HG03432 (cell line): Measurements from ENCODE around the gene MZF1.

Experiments
- ATAC-seq: cut with Tn5 transposase; IDR thresholded peaks from one replicate; pipeline ENCODE4 v1.9.1; 2021; ENCODE audit warnings: mild to moderate bottlenecking, moderate library complexity; ENCODE audit not compliant: unreplicated experiment

MZF1 gene

DNA sequence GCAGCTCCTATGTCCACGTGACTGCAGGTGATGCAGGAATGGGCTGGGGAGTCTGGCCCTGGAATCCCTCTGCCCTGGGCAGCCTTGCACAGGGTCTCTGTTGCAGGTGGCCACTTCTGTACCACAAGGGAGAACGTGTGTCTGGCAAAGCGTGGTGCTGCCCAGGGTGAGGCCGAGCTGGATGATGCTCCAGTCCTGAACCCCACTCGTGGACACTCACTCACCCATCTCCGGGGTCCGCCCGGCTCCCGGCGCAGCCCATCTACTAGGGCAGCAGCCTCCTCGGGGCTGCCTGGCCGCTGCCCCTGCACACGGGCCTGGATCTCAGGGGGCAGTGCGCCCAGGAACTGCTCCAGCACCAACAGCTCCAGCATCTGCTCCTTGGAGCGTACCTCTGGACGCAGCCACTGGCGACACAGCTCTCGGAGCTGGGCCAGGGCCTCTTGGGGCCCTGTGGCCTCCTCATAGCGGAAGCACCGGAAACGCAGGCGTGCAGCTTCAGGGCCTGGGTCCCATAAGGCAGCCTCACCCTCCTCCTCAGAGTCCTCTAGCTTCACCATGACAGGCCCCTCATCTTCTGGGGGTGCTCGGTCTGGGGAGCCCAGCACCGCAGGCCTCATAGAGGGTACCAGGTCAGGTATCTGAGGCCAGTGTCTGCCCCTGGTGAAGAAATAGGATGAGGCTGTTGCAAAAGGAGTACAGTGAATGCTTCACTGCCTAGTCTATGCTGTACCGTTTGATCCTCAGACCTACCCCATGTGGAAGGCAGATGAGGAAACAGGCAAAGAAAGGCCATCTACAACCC lies 2.2 kb downstream of the MZF1 start:
- ATAC-seq, result no peak

DNA sequence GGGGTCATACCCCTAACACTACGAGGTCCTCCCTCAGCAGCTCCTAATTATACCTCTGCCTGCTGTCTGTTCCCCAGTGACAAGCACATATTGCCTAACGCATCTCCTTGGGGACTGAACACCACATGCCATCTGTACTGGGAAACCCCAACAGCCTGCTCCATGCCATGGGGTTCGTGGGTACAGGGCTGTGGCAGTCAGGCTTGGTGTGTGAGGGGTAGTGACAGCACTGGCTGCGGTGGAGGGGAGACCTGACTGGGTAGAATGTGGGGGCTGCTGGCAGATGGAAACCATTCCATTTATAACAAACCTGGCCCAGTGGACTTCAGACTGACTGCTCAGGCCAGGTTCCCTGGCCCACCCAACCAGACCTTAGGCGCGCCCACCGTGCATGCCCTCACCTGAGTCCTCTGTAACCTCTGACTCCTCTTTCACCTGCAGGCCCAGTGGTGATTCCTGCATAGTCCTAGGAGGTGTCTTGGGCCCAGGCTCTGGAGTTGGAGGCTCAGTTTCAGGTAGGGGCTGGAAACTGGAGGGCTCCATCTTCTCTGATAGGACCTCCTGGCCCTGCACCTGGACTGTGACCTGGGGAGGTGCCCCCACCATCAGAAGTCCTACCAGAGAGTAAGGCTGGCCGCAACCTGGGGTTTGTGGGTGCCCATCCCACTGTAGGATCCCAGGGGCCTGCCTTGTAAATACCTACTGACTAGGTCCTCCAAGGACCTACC lies 3.0 kb downstream of the MZF1 start:
- ATAC-seq, result no peak

DNA sequence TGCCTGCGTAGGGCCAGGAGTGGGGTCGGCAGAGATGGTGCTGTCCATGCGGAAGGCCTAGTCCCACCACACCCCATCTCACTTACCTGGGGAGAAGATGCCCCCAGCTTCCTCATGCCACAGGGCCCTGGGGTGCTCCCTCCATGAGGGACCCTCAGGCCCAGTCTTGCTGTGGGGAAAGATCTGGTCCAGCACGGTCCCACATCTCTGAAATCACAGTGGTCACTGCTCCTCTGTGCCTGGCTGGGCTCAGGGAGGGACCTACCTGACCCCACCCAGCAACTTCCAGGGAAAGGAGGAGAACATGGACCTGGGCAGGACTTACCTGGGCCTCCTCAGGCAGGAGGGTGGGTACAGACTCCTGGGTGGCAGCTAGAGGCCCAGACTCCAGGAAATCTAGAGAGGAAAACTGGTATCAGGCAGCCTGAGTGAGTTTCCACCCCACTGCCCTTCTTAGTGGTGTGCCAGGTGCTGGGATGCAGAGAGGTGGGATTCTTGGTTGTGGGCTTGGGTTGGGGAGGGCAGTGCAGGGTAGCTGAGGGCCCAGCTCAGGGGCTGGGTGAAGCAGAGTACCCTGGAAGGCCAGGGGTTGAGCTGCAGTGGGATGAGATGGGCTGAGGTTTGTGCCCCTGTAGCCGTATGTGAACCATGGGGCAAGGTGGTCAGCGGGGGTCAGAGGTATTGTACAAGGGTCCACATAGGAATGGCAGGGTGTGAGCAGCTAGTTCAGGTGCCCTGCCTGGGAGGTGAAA lies 3.8 kb downstream of the MZF1 start:
- ATAC-seq, result no peak

DNA sequence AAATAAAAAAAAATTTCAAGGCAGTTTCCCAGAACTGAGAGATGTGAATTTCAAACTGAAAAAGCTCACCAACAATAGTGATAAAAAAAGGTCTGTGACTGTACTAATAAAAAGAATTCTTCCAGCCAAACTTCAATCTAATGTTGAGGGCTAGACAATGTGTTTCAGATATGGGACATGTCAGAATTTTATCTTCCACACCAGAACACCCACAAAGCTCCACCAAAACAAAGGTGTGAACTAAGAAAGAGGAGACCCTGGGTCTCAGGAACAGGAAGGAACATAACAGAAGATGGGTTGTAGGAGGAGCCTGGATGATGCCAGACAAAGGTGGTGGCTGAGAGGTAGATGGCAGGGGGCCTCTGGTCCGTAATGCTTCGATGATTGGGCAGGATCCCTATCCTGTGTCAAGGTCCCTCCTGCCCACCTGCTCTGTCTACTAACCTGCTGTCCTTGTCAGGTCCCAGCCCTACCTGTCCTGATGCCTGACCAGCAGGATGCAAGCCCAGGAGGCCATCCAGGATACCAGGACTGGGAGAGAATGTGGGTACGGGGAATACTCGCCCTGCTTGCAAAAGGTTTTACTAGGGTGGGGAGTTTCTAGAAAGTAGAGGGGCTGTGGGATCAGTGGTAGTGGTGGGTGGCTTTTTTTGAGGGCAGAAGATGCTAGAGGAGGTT lies 4.5 kb downstream of the MZF1 start:
- no peak for ATAC-seq

DNA sequence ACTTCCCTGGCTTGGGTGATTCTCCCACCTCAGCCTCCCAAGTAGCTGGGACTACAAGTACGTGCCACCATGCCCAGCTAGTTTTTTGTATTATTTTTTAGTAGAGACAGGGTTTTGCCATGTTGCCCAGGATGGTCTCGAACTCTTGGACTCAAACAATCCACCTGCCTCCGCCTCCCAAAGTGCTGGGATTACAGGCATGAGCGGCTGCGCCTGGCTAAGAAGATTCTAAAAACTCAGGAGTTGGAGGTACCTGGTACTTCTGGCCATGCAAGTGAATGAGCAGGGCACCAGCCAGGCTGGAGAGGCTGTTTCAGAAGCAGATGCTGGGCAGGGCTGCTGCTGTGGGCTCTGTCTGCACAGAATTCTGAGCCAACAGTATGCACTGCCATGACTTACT lies 6.1 kb downstream of the MZF1 start:
- no peak for ATAC-seq

DNA sequence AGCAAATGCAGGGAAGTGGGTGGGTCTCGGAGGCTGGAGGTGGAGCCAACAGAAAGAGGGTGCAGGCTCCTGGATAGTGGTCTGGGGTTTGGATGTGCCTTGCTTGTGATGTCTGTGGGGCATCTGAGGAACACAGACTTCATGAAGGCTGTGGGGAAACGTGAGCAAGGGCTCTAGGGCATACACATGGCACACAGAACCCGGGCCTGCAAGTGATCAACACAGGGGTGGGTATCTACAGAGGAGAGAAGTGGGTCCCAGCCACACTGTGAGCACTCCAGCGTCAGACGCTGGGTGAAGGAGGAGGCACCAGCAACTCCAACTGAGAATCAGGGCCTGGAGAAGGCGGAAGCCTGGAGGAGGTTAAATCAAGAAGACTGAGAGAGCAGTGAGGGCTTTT lies 9.3 kb downstream of the MZF1 start:
- ATAC-seq, result no peak

DNA sequence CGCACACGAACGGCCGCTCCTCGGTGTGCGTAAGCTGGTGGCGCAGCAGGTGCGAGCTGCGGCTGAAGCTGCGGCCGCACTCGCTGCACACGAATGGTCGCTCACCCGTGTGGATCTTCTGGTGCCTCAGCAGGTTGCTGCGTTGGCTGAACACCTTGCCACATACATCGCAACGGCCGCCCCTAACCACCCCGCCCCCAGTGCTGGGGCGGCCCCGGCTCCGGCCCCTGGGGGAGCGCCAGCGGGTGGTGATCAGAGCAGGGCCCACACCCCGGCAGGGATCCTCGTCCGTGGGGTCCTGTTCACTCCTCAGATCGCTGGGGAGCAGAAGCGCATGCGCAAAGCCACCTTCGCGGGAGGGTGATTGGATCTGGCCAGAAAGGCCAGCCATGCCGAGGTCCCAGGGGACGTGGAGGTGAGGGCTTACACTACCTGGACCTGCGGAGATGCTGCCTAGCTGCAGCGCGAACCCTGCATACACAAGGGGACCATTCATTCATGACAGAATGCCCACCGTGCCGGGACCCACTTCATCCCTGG lies 10.0 kb downstream of the MZF1 start:
- ATAC-seq, result no peak

DNA sequence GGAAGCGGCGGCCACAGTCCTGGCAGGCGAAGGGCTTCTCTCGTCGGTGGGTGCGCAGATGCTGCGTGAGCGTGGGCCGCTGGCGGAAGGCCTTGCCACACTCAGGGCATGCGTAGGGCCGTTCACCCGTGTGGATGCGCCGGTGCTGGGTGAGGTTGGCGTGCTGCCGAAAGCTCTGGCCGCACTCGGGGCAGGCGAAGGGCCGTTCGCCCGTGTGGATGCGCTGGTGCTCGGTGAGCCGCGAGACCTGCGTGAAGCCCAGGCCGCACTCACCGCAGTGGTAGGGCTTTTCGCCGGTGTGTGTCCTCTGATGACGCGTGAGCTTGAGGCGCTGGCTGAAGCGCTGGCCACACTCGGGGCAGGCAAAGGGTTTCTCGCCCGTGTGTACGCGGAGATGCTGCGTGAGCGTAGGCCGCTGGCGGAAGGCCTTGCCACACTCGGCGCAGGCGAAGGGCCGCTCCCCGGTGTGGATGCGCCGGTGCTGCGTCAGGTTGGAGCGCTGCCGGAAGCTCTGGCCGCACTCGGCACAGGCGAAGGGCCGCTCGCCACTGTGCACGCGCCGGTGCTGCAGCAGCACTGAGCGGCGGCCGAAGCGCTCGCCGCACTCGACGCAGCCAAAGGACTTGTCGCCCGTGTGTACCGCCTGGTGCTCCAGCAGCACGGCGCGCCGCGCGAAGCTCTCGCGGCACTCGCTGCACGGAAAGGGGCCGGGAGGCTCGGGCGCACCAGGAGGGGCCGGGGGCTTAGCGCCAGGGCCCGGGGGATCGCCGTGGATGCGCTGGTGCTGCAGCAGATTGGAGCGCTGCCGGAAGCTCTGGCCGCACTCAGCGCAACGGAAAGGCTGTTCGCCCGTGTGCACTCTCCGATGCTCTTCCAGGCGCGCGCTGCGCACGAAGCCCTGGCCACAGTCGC lies 10.8 kb downstream of the MZF1 start:
- ATAC-seq, result no peak

DNA sequence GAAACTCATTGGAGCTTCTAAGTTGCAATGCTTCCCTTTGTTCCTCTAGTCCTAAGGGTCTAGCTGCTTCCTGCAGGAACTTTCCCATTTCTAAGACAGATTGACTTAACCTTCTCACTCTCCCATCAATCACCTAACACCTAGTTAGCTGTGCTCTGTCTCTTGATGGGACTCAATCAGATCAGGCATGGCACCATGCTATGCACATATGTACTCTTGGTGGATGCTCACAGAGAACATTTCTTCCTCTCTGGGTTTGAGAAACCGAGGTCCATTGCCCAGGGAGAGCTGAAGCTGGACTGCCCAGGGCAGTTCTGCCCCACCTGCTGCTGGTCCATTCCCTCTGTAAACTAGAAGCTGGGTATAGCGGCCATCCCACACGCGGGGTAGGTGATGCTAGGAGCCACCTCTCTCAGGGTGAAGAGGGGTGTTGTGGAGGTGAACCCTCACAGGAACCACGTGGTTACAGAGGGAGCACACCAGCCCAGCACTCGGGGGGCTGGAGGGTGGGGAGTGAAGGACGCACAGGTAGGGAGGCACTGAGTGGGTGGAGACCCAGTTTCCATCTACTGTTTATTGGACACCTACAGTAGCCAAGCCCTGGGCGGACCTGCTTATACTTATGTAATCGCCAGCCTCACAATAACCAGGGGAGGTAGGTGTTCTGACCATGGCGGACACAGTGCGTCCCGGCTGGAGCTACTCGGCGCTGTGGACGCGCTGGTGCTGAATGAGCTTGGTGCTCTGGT lies 11.6 kb downstream of the MZF1 start:
- ATAC-seq, result no peak

DNA sequence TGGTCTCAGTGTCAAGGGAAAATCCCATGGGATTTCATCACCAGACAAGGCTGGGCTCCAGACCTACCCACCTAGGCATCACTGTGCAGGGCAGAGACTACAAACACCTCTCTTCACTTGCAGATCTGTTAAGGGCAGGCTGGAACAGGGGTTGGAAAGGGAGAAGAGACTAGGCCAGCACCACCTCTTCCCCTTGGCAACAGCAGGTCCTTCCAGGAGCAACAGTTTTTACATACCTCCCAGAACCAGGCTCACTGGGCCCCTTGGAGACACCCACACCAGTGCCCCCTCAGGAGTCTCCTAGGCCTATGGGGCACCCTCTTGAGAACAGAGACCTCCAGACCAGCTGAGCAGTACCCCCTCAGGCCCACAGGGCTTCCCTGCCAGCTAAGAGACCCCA lies 12.2 kb downstream of the MZF1 start:
- ATAC-seq, result no peak

DNA sequence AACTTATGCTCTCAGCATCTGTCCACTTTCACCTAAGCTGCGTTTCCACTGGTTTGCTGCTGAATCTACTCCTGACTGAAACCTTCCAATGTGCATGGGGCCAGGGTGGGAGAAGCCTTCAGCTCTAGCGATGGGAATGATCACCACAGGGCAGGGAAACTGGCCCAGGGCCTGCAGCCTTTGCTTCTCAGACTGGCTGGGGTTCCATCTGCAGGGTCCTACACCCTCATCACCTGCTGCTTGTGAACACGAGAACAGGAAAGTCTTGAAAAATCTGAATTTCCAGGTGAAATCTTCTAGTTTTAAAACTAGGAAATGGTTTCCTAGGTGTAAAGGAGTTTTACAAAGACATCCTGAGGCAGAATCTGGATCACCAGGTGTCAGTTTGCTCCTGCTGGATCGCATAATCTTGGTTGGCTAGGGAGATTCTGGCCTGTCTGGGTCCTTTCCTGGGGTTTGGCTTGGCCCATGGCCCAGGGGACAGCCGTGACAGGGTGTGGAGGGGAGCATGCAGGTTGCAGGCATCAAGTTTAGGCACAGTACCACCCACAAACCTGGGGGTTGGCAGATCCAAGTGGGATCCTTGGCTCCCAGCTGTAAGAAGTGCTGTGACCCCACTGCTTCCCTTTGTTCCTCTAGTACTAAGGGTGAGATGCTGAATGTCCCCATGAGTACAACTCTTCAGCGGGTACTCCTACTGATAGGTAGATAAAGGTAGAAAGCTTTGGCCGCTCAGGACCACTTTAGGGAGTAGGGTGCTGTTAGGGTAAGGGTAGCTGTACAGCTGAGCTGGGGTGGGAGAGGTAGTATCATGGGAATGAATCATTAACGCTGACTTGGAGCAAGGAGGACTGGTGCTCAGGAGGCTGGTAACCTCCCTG lies 12.9 kb downstream of the MZF1 start:
- no peak for ATAC-seq

DNA sequence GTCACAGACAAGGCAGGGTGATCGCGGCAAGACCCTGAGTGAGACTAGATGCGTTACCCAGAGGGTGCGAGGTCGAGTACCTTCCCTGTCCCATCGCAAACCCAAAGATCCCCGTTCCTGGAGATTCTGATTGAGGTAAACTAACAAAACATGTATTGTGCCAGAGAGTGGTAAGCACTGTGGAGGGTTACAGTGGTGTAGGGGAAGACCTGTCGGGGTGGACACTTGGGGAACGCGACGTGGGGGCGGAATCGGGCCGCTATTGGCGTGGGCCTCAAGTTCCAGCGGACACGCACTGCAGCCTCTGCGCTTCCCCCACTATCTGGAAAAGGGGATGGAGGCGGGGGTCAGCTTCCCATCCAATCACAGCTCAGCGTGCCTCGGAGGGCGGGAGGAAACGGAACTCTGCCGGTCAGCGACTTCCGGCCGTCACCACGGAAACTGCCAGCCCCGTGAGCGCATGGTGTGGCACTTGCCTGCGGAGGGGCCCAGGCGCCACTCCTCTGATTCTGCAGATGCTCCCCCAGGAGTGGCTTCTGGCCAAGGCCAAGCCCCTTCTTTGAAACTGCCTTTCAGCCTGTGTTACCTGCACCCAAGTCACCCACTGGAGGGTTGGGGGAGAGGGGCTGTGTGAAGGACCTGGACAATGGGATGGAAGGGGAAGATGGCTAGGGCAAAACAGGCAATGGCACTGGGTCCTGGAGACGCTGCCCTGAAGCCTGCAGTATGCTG lies 13.7 kb downstream of the MZF1 start:
- ATAC-seq, result peak; percentile 18

DNA sequence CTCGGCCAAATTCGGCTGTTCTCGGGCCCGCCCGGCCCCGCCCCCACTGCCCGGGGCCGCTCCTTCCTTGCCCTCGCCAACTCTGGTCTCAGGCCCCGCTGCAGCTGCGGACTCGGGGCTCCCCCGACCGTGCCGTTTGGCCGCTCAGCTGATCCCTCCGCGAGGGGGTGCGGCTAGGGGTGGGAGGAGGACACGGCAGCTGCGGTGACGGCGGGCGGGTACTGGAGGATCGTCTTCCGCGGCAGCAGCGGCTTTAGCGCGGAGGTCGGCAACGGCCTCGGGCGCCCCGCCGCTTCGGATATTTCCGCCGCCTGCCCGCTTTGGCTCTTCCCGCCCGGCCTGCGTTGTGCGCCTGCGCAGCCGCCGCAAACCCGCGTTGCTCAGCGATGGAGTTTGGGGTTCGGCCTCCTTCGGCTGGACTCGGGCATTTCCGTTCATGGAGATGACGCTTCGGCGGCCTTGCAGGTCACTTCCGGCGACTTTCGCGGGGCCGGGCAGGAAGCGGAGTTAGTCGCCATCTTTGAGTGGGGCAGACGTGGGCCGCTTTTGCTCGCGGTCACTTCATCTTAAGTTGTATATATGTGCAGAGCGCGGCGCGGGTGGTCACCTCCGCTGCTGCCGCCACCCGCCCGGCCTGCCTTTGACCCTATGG lies 14.4 kb downstream of the MZF1 start:
- ATAC-seq, result peak; percentile 59

DNA sequence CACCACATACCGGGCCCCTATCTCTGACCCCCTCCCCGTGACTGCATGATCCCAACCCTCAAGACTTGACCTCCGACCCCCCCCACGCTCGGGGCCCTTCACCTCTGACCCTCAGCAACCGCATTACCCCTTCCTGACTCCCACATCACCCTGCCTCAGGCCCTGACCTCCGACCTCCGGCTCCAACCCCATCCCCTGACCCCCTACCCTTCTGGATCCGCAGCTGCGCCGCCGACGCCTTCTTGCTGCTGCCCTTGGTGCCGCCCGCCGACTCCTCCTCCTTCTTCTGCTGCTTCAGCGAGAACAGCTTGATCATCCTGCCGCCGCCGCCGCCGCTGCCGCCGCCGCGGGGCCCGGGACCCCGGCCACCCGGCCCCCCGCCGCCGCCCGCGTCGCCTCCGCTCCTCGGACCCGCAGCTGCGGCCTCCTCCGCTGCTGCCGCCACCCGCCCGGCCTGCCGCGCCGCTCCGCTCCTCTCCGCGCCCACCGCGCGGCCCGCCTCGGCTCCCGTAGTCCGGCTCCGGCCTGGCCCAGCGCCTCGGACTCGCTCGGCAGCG lies 15.0 kb downstream of the MZF1 start, which contains the start of gene UBE2M:
Gene UBE2M (minus strand): TSS at position 546 of the 557 bp plus-strand sequence. CDS start 230 bp downstream, at position 316.
- peak; percentile 1 for ATAC-seq

DNA sequence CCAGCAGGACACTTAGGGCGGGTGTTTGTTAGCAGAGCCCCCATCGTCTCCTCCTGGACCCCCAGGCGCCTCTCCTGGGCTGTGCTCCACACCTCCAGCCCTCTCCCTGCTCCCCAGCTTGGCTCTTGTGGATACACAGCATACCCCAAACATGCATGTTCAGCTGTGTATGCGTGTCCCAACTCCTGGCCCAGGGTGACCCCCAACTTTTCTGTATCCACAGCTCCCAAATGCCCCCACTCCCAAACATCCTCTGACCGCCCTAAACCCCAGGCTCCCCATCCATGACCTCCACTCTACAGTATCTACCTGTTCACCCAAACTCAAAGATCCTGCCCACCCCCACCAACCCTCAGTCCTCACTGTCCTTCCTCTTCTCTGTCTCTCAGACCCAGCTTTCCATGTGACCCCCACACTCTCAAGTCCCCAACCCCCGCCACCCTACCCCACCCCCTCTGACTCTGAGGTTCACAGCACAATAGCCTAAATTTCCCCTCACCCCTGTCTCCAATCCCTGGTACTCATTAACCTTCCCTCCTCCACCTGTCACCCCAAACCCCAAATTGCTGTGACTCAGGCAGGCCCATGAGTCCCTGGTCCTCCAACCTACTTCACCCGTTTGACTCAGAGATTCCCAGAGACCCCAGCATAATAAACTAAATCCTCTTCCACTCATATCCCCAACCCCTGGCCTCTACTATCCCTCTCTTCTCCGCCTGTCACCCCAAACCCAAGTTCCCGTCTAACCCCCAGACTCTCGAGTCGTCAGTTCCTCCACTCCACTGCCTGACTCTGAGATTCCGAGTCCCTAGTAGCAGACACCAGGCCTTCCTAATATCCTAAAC lies 15.7 kb downstream of the MZF1 start:
- ATAC-seq, result no peak
